ENCODE measurements around the gene EIF5A2.

Gene EIF5A2

GRCh38 chr3:170848292-170848917, 60.0 kb downstream of the EIF5A2 start:
- peaks cover 27% of the 10 kb centered on the region for H3K27me3 Mint-ChIP-seq
- no peak for DNase-seq
- no peak overlapping the region for H3K27ac Mint-ChIP-seq
- no peaks in the 10 kb centered on the region for H3K4me1 Mint-ChIP-seq (ENCODE audit: low read depth)
- no peak overlapping the region for H3K4me3 Mint-ChIP-seq
- peaks cover 5% of the 10 kb centered on the region for H3K9me3 Mint-ChIP-seq
- no peaks in the 10 kb centered on the region for H3K36me3 Mint-ChIP-seq (ENCODE audit: low read depth)

DNA sequence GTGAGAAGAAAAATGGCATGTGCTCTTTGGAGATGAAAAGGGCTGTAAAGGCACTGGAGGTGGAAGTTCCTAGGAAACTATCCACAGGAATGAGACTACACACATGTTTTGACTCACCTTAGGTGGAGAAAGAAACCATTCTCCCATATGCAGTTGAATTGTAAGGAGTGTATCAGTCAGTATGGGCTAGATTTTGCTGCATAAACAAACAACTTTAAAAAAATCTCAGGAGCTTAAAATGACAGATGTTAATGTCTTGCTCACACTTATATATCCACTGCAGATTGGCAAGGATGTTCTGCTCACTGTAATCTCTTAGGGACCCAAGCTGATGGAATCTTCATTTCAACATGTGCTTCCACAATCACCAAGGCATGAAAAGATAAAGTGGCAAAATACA, 64.1 kb downstream of the EIF5A2 start:
- no peak for DNase-seq
- H3K27me3 Mint-ChIP-seq = peaks cover 34% of the 10 kb centered on the region

DNA sequence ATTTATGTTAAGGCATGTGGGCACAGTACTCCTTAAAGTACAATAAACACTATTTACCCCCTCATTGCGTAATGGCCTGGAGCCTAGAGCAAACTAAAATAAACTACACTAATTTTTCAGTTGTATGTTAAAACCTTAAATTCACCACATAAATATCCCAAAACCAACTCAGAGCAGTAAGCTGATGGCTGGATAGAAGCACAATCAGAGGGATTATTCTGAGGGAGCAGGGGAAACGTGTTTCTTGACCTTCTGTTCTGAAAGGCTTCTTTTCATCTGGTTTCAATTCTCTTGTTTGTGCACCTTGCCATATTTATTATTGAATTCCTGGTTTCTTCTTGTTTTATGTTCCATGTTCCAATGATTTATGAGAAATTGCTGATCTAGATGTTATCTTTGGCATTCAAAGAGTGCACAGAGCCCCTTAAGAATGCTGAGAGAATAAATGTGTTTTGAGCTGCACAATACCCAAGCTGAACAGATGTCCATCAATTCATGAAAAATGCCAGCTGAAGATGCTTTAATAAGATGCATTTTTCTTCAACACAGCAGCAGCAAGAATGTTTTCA, 68.1 kb downstream of the EIF5A2 start:
- DNase-seq = no peak
- H3K9me3 Mint-ChIP-seq = peaks cover 5% of the 10 kb centered on the region
- H3K27me3 Mint-ChIP-seq = peaks cover 47% of the 10 kb centered on the region
- no peak overlapping the region for H3K4me3 Mint-ChIP-seq
- no peaks in the 10 kb centered on the region for H3K4me1 Mint-ChIP-seq (ENCODE audit: low read depth)
- no peak overlapping the region for H3K27ac Mint-ChIP-seq
- no peaks in the 10 kb centered on the region for H3K36me3 Mint-ChIP-seq (ENCODE audit: low read depth)

More for the DNA sequence above, 64.1 kb downstream of the EIF5A2 start:
- Mint-ChIP-seq H3K27ac (no peak overlapping the region), H3K4me1 (ENCODE audit: low read depth) (no peaks in the 10 kb centered on the region), H3K9me3 (peaks cover 5% of the 10 kb centered on the region), H3K36me3 (ENCODE audit: low read depth) (no peaks in the 10 kb centered on the region), H3K4me3 (no peak overlapping the region)

DNA sequence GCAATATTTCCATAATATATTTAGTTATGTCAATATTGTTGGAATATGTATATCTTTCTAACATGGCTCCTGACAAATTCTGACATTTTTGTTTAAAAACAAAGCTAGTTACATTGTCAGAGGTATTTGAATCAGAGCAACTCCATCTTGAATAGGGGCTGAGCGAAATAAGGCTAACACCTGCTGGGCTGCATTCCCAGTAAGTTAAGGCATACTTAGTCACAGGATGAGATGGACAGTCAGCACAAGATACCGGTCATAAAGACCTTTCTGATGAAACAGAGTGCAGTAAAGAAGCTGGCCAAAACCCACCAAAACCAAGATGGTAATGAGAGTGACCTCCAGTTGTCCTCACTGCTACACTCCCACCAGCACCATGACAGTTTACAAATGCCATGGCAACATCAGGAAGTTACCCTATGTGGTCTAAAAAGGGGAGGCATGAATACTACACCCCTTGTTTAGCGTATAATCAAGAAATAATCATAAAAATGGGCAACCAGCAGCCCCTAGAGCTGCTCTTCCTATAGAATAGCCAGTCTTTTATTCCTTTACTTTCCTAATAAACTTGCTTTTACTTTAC, 68.8 kb downstream of the EIF5A2 start:
- H3K27me3 Mint-ChIP-seq = peaks cover 50% of the 10 kb centered on the region
- no peak for DNase-seq
- H3K4me1 Mint-ChIP-seq (ENCODE audit: low read depth) = no peaks in the 10 kb centered on the region
- no peaks in the 10 kb centered on the region for H3K36me3 Mint-ChIP-seq (ENCODE audit: low read depth)
- no peak overlapping the region for H3K27ac Mint-ChIP-seq
- H3K9me3 Mint-ChIP-seq = peaks cover 4% of the 10 kb centered on the region
- H3K4me3 Mint-ChIP-seq = no peak overlapping the region
